ENCODE measurements around the gene CMTM4.

DNA sequence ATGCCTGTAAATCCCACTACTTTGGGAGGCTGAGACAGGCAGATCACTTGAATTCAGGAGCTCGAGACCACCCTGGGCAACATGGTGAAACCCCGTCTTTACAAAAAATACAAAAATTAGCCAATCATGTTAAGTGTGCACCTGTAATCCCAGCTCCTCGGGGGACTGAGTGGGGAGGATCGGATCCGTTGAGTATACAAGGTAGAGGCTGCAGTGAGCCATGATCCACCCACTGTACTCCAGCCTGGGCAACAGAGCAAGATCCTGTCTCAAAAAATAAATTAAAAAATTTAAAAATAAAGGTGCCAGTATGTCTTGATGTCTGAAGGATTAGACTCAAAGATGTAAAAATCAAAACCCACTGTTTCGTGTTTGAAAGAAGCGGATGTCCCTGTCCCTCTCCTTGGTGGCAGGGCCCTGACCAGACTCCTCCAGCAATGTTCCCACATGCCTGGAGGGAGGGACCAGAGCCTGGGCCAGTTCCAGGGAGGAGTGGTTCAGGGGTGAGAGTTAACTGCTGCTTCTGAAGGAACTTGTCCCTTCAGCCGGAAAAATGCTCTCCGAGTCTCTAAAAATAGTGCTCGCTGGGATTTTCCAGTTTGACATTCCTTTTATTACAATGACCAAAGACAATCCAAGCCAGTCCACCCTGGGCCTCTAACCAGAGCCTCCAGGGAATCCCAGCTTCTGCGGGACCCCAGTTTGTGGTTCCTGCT is 9.4 kb upstream of the CMTM4 start:
- TF ChIP-seq CTCF (IDR thresholded peaks at IDR 0.05) (no peak), EZH2 (IDR thresholded peaks at IDR 0.05; ENCODE audit: borderline replicate concordance, insufficient read depth, low read depth, low read length, poor library complexity, severe bottlenecking) (no peak)

All from B cell (primary cell).